Cardiac fibroblast (primary cell): ENCODE results near the gene SMARCAD1.
A peak's percentile ranks its signal among the peaks of the same experiment; 100 is the strongest.

Experiments
- DNase-seq, 2 donors: peaks; one replicate each; pipeline versions ENCODE4 v3.0.0 to v3.0.0-alpha.2; 2010; ENCODE audit warnings: low read depth in 2 of 2
- H3K4me3 ChIP-seq, 2 donors: replicated peaks in 1 of 2; 1 replicate in 1 of 2; 2 replicates in 1 of 2; pipeline ENCODE4 v1.5.1; 2011; ENCODE audit warnings: low read depth in 2 of 2, low read length in 2 of 2, mild to moderate bottlenecking in 2 of 2, moderate library complexity in 1 of 2
- TF ChIP-seq, protein P1 (sequence below): IDR thresholded peaks from one replicate; pipeline ENCODE4 v1.5.1; 2011; ENCODE audit warnings: low read depth, mild to moderate bottlenecking, low read length, inconsistent platforms

Gene SMARCAD1

DNA sequence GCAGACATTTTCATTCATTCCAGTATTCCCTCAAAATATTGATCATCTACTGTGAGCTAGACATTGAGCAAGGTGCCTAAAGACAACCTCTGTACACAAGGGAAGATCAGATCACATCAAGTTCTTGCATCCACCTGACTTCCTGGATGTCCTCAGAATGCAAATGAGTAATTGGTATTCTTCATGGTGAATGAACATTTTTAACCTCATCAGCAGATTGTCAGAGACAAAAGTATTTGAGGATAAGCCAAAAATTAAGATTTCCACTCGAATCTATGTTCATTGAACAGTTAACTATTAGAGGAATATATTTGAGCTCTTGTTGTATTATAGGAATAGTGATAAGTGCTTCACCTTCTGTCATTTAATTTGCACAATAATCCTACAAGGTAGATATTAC is 1.3 kb downstream of the SMARCAD1 start:
- TF ChIP-seq, protein P1, sequence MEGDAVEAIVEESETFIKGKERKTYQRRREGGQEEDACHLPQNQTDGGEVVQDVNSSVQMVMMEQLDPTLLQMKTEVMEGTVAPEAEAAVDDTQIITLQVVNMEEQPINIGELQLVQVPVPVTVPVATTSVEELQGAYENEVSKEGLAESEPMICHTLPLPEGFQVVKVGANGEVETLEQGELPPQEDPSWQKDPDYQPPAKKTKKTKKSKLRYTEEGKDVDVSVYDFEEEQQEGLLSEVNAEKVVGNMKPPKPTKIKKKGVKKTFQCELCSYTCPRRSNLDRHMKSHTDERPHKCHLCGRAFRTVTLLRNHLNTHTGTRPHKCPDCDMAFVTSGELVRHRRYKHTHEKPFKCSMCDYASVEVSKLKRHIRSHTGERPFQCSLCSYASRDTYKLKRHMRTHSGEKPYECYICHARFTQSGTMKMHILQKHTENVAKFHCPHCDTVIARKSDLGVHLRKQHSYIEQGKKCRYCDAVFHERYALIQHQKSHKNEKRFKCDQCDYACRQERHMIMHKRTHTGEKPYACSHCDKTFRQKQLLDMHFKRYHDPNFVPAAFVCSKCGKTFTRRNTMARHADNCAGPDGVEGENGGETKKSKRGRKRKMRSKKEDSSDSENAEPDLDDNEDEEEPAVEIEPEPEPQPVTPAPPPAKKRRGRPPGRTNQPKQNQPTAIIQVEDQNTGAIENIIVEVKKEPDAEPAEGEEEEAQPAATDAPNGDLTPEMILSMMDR: no peak
- H3K4me3 ChIP-seq: peak overlapping the region in 1 of 2 donors; percentile 87
- no peak for DNase-seq

DNA sequence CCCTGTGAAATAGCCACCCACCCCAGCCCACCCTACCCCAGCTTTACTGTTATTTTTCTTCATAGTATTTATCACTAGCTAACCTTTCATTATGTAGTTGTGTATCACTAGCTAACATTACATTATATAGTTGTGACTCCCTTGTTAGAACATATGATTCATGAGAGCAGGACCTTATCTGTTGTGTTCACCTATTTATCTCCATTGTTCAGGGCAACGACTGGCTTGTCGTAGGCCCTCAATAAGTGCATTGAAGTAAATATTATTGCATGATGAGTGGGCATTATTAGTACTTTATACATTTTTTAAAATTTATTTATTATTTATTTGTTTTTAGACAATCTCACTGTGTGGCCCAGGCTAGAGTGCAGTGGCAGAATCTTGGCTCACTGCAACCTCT is 4.2 kb downstream of the SMARCAD1 start:
- no peak overlapping the region for H3K4me3 ChIP-seq
- TF ChIP-seq, protein P1: no peak
- no peak for DNase-seq

- H3K4me3 ChIP-seq: no peak overlapping the region
- DNase-seq: no peak
- TF ChIP-seq, protein P1: no peak
These were observed 7.1 kb downstream of the SMARCAD1 start for GRCh38 chr4:94214703-94215319.

GRCh38 chr4:94216394-94216793 is 8.7 kb downstream of the SMARCAD1 start:
- TF ChIP-seq, protein P1: no peak
- H3K4me3 ChIP-seq: no peak overlapping the region
- no peak for DNase-seq

- DNase-seq: no peak
- TF ChIP-seq, protein P1: no peak
These were observed 11.7 kb downstream of the SMARCAD1 start for GRCh38 chr4:94219402-94219801.

GRCh38 chr4:94221916-94222315 is 14.3 kb downstream of the SMARCAD1 start:
- H3K4me3 ChIP-seq: no peak overlapping the region
- TF ChIP-seq, protein P1: no peak
- no peak for DNase-seq

More at GRCh38 chr4:94219402-94219801, 11.7 kb downstream of the SMARCAD1 start:
- no peak overlapping the region for H3K4me3 ChIP-seq

- H3K4me3 ChIP-seq: no peak overlapping the region
- TF ChIP-seq, protein P1: no peak
- no peak for DNase-seq
These were observed 17.8 kb downstream of the SMARCAD1 start for GRCh38 chr4:94225449-94225848.
